IMR-90 (cell line): ENCODE data around the gene RNF224. TPM values are rescaled to one million over a fixed set of nuclear protein-coding genes. Genes with fewer than 3 reads are reported as not detected.

Experiments used
- ATAC-seq: fragments of 200-7000 bp; cut with Tn5 transposase; 2 replicates; pipeline ENCODE4 v1.9.1; 2020; ENCODE audit warnings: low read depth, mild to moderate bottlenecking, moderate library complexity
- BruUV-seq: library from RNA; stranded (reverse); fragments of 400-500 nt; replicated peaks from 2 replicates; lab custom pipeline; 2021; lab: Mats Ljungman, UMichigan
- CTCF ChIA-PET: fragments of 300-600 bp; formaldehyde crosslinking; extraction: SDS; loops from one replicate; lab custom pipeline; 2021; ENCODE audit warnings: antibody characterized with exemption; lab: Yijun Ruan, JAX
- POLR2A ChIA-PET: fragments of 300-600 bp; sonication (Branson Sonifier 250); formaldehyde crosslinking; loops from one replicate; lab custom pipeline; 2022; ENCODE audit warnings: antibody characterized with exemption; ENCODE audit not compliant: unreplicated experiment; lab: Charles Lee
- DNase-seq: peaks from one replicate; pipeline ENCODE4 v3.0.0; 2013
- H2AFZ ChIP-seq: replicated peaks from 2 replicates; pipeline ENCODE3; 2013; ENCODE audit warnings: low read length, mild to moderate bottlenecking; ENCODE audit not compliant: poor library complexity
- H2AK5ac ChIP-seq: 2 replicates; pipeline ENCODE4 v1.6.1; 2013; ENCODE audit warnings: low read depth, low read length, inconsistent platforms
- H2AK9ac ChIP-seq: replicated peaks from 2 replicates; pipeline ENCODE3; 2013; ENCODE audit warnings: mild to moderate bottlenecking, low read depth, low read length, moderate library complexity; ENCODE audit not compliant: poor library complexity
- H2BK120ac ChIP-seq: 2 replicates; pipeline ENCODE4 v1.6.1; 2013; ENCODE audit warnings: low read depth, low read length, inconsistent platforms
- H2BK15ac ChIP-seq: 3 replicates; pipeline ENCODE4 v1.6.1; 2013; ENCODE audit warnings: low read depth, low read length, inconsistent platforms
- H2BK20ac ChIP-seq: 2 replicates; pipeline ENCODE4 v1.6.1; 2013; ENCODE audit warnings: low read depth, mild to moderate bottlenecking, inconsistent platforms, low read length, moderate library complexity
- H2BK5ac ChIP-seq: 2 replicates; pipeline ENCODE4 v1.6.1; 2013; ENCODE audit warnings: mild to moderate bottlenecking, low read depth, low read length, inconsistent platforms; ENCODE audit not compliant: poor library complexity, severe bottlenecking
- H3K14ac ChIP-seq: replicated peaks from 2 replicates; pipeline ENCODE4 v1.6.1; 2013; ENCODE audit warnings: low read depth, low read length, inconsistent platforms
- H3K18ac ChIP-seq: 2 replicates; pipeline ENCODE4 v1.6.1; 2013; ENCODE audit warnings: low read depth, low read length, control low read depth
- H3K23ac ChIP-seq: 2 replicates; pipeline ENCODE4 v1.6.1; 2013; ENCODE audit warnings: low read depth, low read length, inconsistent platforms
- H3K27ac ChIP-seq: 2 replicates; pipeline ENCODE4 v1.5.1; 2013; ENCODE audit warnings: mild to moderate bottlenecking, control low read depth, low read length; ENCODE audit not compliant: insufficient read depth
- H3K27me3 ChIP-seq: 2 replicates; pipeline ENCODE4 v1.6.1; 2013; ENCODE audit warnings: low read length; ENCODE audit not compliant: control insufficient read depth, insufficient read depth
- H3K36me3 ChIP-seq: 2 replicates; pipeline ENCODE4 v1.6.1; 2013; ENCODE audit warnings: low read length, mixed read lengths; ENCODE audit not compliant: control insufficient read depth, insufficient read depth
- H3K4ac ChIP-seq: 2 replicates; pipeline ENCODE4 v1.6.1; 2013; ENCODE audit warnings: low read depth, low read length, inconsistent platforms
- H3K4me1 ChIP-seq: 2 replicates; pipeline ENCODE4 v1.6.1; 2013; ENCODE audit warnings: low read length, mixed read lengths; ENCODE audit not compliant: control insufficient read depth, insufficient read depth
- H3K4me2 ChIP-seq: 2 replicates; pipeline ENCODE4 v1.6.1; 2013; ENCODE audit warnings: low read depth, mild to moderate bottlenecking, control low read depth, low read length, moderate library complexity
- H3K4me3 ChIP-seq: 2 replicates; pipeline ENCODE4 v1.5.1; 2013; ENCODE audit warnings: low read depth, mild to moderate bottlenecking, control low read depth, low read length, moderate library complexity; ENCODE audit not compliant: insufficient read depth
- H3K56ac ChIP-seq: 2 replicates; pipeline ENCODE4 v1.6.1; 2013; ENCODE audit warnings: low read length, inconsistent platforms; ENCODE audit not compliant: insufficient read depth; ENCODE audit errors: extremely low read depth
- H3K79me1 ChIP-seq, 2 experiments: 2 replicates each; pipeline ENCODE4 v1.6.1; 2013; ENCODE audit warnings: low read length in 2 of 2, inconsistent platforms in 1 of 2, low read depth in 1 of 2
- H3K9ac ChIP-seq: 2 replicates; pipeline ENCODE4 v1.6.1; 2013; ENCODE audit warnings: low read depth, low read length, control low read depth
- H3K9me1 ChIP-seq: 2 replicates; pipeline ENCODE4 v1.6.1; 2013; ENCODE audit warnings: low read length, inconsistent platforms; ENCODE audit not compliant: insufficient read depth
- H3K9me3 ChIP-seq: 2 replicates; pipeline ENCODE4 v1.6.1; 2013; ENCODE audit warnings: low read length; ENCODE audit not compliant: control insufficient read depth, insufficient read depth
- H4K20me1 ChIP-seq: 2 replicates; pipeline ENCODE4 v1.6.1; 2013; ENCODE audit warnings: low read length, inconsistent platforms; ENCODE audit not compliant: insufficient read depth
- H4K5ac ChIP-seq: 2 replicates; pipeline ENCODE4 v1.6.1; 2013; ENCODE audit warnings: mild to moderate bottlenecking, low read depth, low read length, control low read depth
- H4K8ac ChIP-seq, 2 experiments: 2 replicates each; pipeline ENCODE4 v1.6.1; 2013; ENCODE audit warnings: low read depth in 2 of 2, low read length in 2 of 2, control low read depth in 1 of 2, inconsistent platforms in 1 of 2
- H4K91ac ChIP-seq: 2 replicates; pipeline ENCODE4 v1.6.1; 2013; ENCODE audit warnings: low read depth, low read length, inconsistent platforms; ENCODE audit not compliant: insufficient read depth
- CTCF ChIP-seq: conservative IDR thresholded peaks from 2 replicates; pipeline ENCODE4 v1.5.1; 2012; ENCODE audit warnings: mild to moderate bottlenecking, low read depth, low read length, improper control_type of control experiment
- MAFK ChIP-seq: IDR thresholded peaks from 2 replicates; pipeline ENCODE4 v1.6.1; 2012; ENCODE audit warnings: low read depth, low read length, improper control_type of control experiment
- MXI1 ChIP-seq: IDR thresholded peaks from 2 replicates; pipeline ENCODE4 v1.6.1; 2012; ENCODE audit warnings: low read depth, mild to moderate bottlenecking, low read length, moderate library complexity, borderline replicate concordance
- WGBS, 2 experiments: methylation state at CpG; one replicate each; pipeline versions ENCODE4 v1.1.5 to v1.1.7; 2013; ENCODE audit warnings: missing lambda C conversion rate in 2 of 2; ENCODE audit not compliant: insufficient read length in 1 of 2; ENCODE audit errors: extremely low coverage in 2 of 2; 5-methylcytosine and 5-hydroxymethylcytosine counted together
- dilution Hi-C: fragments of 300-500 bp; cut with HindIII; formaldehyde crosslinking; loops from one replicate; pipeline ENCODE4 v1.14.3; 2018; ENCODE audit warnings: low sequenced_read_pairs; ENCODE audit not compliant: unreplicated experiment
- in situ Hi-C: fragments of 300-500 bp; cut with MboI; formaldehyde crosslinking; loops from 3 replicates; pipeline ENCODE4 v1.14.3; 2019; ENCODE audit warnings: low sequenced_read_pairs, inconsistent platforms, mixed read lengths
- intact Hi-C: fragments of 100-400 bp; cut with micrococcal nuclease; formaldehyde crosslinking; loops from 2 replicates; pipeline ENCODE4 v1.10.0; 2022
- polyA plus RNA-seq, 3 experiments: library from polyadenylated mRNA; depleted of rRNA; stranded (reverse); fragments of >200 nt; gene quantifications; 2 replicates each; pipeline ENCODE4 v1.2.3, GENCODE V29; 2012; ENCODE audit warnings: low replicate concordance in 1 of 3
- total RNA-seq: library from RNA; depleted of rRNA; stranded (reverse); fragments of >200 nt; gene quantifications from 2 replicates; pipeline ENCODE4 v1.2.3, GENCODE V29; 2012

RNF224 gene
- total and polyA plus RNA-seq, 2 of the 4 experiments (the other 2 are of a cell fraction), result not detected

GRCh38 chr9:137188490-137189296 lies 38.6 kb upstream of the RNF224 start, which contains the start of the genes ANAPC2 and SSNA1 (continued):
- no peak for TF ChIP-seq MAFK

GRCh38 chr9:137189297-137190295 lies 37.7 kb upstream of the RNF224 start:
- Histone ChIP-seq H3K9ac (peak overlapping the region; percentile 69), H3K9me1 (no peaks in the 10 kb centered on the region), H4K91ac (no peak overlapping the region), H3K79me1 (peaks cover 5 to 68% of the 10 kb centered on the region in 2 experiments), H2BK5ac (peak overlapping the region; percentile 34), H4K8ac (peak overlapping the region in 1 of 2 experiments; percentile 25; a peak in 1 of 4 replicates), H3K23ac (peak overlapping the region; percentile 21), H3K36me3 (peaks cover 42% of the 10 kb centered on the region), H3K18ac (no peak overlapping the region), H3K27me3 (no peaks in the 10 kb centered on the region), H2AK5ac (peak overlapping the region; percentile 17), H4K5ac (no peak overlapping the region), H3K27ac (peak overlapping the region; percentile 73), H2AFZ (peak overlapping the region; percentile 99), H3K4me1 (peaks cover 16% of the 10 kb centered on the region), H3K4me2 (peak overlapping the region; percentile 89), H3K4me3 (peak overlapping the region; percentile 91), H2BK120ac (no peak overlapping the region), H3K14ac (peak overlapping the region; percentile 77), H2BK15ac (no peak overlapping the region), H3K56ac (0 out of 2 replicates have a peak overlapping the region, but pooled peaks have one; percentile 0), H3K4ac (peak overlapping the region; percentile 71), H2BK20ac (no peak overlapping the region), H3K9me3 (no peaks in the 10 kb centered on the region), H4K20me1 (peaks cover 23% of the 10 kb centered on the region), H2AK9ac (peak overlapping the region; percentile 96)
- no peak for DNase-seq
- POLR2A ChIA-PET, result interaction anchor here (0.9 to 1.3 kb wide), 3 partner anchors 10 to 51 kb away, joined by 3 read pairs; partner anchors contain the start of gene TPRN
- TF ChIP-seq CTCF (no peak), MXI1 (peak; percentile 0; the same call in 1 of the 2 replicates)
- 63% methylated on average over 9 of the region's 23 CpGs; no CpG with 5 or more reads in 1 of the 2 experiments for WGBS, 2 experiments
- peak; percentile 2; the same call in 1 of the 2 replicates for ATAC-seq
- in situ Hi-C loops, result no loop called here
- intact Hi-C loops, result loop anchor here (1.0 kb wide), 1 partner anchor 11 kb away; the partner anchor contains the start of gene TPRN
- dilution Hi-C loops, result no loop called here
- CTCF ChIA-PET, result interaction anchor here (0.6 to 0.9 kb wide), 2 partner anchors 47 to 126 kb away, joined by 3 read pairs; no protein-coding TSS in a partner anchor
- TSS peak; percentile 76 for BruUV-seq
